HEK293T (cell line): Measurements from ENCODE around the gene TST.
A peak's percentile ranks its signal among the peaks of the same experiment; 100 is the strongest.

Experiments used
- CTCF ChIA-PET: fragments of 350-600 bp; formaldehyde crosslinking; extraction: SDS; loops from one replicate; lab custom pipeline; 2021; ENCODE audit warnings: antibody characterized with exemption, inconsistent platforms; lab: Yijun Ruan, JAX
- POLR2A ChIA-PET: fragments of 350-600 bp; formaldehyde crosslinking; extraction: SDS; loops from one replicate; lab custom pipeline; 2020; ENCODE audit warnings: antibody characterized with exemption, inconsistent platforms; lab: Yijun Ruan, JAX
- DNase-seq: peaks from one replicate; pipeline ENCODE4 v3.0.0; 2012; ENCODE audit warnings: mixed read lengths; ENCODE audit errors: extremely low spot score
- ARNT ChIP-seq: fragments of 450-650 bp; IDR thresholded peaks from 2 replicates; pipeline ENCODE4 v1.6.1; 2017; ENCODE audit warnings: mild to moderate bottlenecking
- BHLHE40 ChIP-seq: fragments of 450-650 bp; IDR thresholded peaks from 2 replicates; pipeline ENCODE4 v1.6.1; 2016; ENCODE audit warnings: mild to moderate bottlenecking, moderate library complexity, borderline replicate concordance
- CTBP1 ChIP-seq: fragments of 450-650 bp; IDR thresholded peaks from 2 replicates; pipeline ENCODE4 v1.6.1; 2016; ENCODE audit warnings: borderline replicate concordance
- ELF4 ChIP-seq: fragments of 450-650 bp; IDR thresholded peaks from 2 replicates; pipeline ENCODE4 v1.6.1; 2017; ENCODE audit warnings: antibody characterized with exemption
- FOXA1 ChIP-seq: fragments of 450-650 bp; IDR thresholded peaks from 2 replicates; pipeline ENCODE4 v1.6.1; 2016; ENCODE audit warnings: mild to moderate bottlenecking
- FOXK2 ChIP-seq: fragments of 450-650 bp; IDR thresholded peaks from 2 replicates; pipeline ENCODE4 v1.6.1; 2016; ENCODE audit warnings: mild to moderate bottlenecking
- FOXM1 ChIP-seq: fragments of 450-650 bp; IDR thresholded peaks from 2 replicates; pipeline ENCODE4 v1.6.1; 2017; ENCODE audit warnings: mild to moderate bottlenecking, borderline replicate concordance
- HDGF ChIP-seq: fragments of 450-650 bp; IDR thresholded peaks from 2 replicates; pipeline ENCODE4 v1.6.1; 2017; ENCODE audit warnings: antibody characterized with exemption, borderline replicate concordance
- L3MBTL2 ChIP-seq: fragments of 450-650 bp; conservative IDR thresholded peaks from 2 replicates; pipeline ENCODE4 v1.6.1; 2016; ENCODE audit warnings: mild to moderate bottlenecking
- LEF1 ChIP-seq: fragments of 450-650 bp; IDR thresholded peaks from 2 replicates; pipeline ENCODE4 v1.6.1; 2017; ENCODE audit warnings: mild to moderate bottlenecking, borderline replicate concordance
- NFRKB ChIP-seq: fragments of 450-650 bp; IDR thresholded peaks from 2 replicates; pipeline ENCODE4 v1.6.1; 2016; ENCODE audit warnings: mild to moderate bottlenecking, moderate library complexity
- PKNOX1 ChIP-seq: fragments of 450-650 bp; IDR thresholded peaks from 2 replicates; pipeline ENCODE4 v1.6.1; 2016
- SP1 ChIP-seq: fragments of 450-650 bp; IDR thresholded peaks from 2 replicates; pipeline ENCODE4 v1.6.1; 2017
- SUZ12 ChIP-seq: fragments of 450-650 bp; IDR thresholded peaks from 2 replicates; pipeline ENCODE4 v1.6.1; 2016; ENCODE audit warnings: mild to moderate bottlenecking
- TARDBP ChIP-seq: fragments of 450-650 bp; IDR thresholded peaks from 2 replicates; pipeline ENCODE4 v1.6.1; 2016
- ZNF384 ChIP-seq: fragments of 450-650 bp; IDR thresholded peaks from 2 replicates; pipeline ENCODE4 v1.6.1; 2016

TST gene

DNA sequence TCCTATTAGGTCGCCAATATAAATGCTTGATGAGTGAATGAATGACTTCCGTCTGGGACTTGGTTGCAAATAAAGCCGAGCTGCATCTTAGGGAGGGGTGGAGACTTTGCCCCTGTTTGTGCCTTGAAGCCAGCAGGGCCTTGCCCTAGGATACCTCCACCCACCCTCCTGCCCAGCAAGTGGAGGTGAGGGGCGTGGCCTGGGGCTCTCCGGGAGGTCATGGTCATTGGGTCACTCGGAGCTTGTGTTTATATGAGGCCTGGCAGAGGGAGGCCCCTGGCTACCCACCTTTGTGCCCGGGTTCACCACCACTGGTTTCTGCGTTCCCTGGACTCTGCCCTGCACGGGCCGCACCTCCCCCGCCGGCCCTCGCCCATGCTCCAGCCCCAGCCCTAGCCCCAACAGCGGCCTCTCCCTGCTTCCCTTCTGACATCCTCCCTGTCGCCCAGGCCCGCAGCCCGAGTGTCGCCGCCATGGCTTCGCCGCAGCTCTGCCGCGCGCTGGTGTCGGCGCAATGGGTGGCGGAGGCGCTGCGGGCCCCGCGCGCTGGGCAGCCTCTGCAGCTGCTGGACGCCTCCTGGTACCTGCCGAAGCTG lies 4.6 kb upstream of the TST start:
- ChIA-PET POLR2A (interaction anchor here (1.1 kb wide), 1 partner anchor 27 kb away, joined by 4 read pairs; the partner anchor contains the start of gene KCTD17), CTCF (no interaction called here)
- TF ChIP-seq PKNOX1 (no peak), L3MBTL2 (no peak), ARNT (no peak), SP1 (no peak), FOXA1 (no peak), NFRKB (no peak), HDGF (no peak), CTBP1 (no peak), ZNF384 (no peak), TARDBP (no peak), LEF1 (no peak), BHLHE40 (no peak), SUZ12 (no peak), ELF4 (no peak), FOXK2 (no peak), FOXM1 (no peak)
- DNase-seq = no peak

GRCh38 chr22:37022483-37023337 lies 3.5 kb upstream of the TST start:
- no peak for TF ChIP-seq PKNOX1
- TF ChIP-seq NFRKB = no peak
- TF ChIP-seq TARDBP = no peak
- no peak for TF ChIP-seq FOXM1
- no peak for TF ChIP-seq BHLHE40
- TF ChIP-seq FOXA1 = no peak
- TF ChIP-seq SP1 = no peak
- TF ChIP-seq ZNF384 = no peak
- no peak for TF ChIP-seq HDGF
- TF ChIP-seq LEF1 = no peak
- CTCF ChIA-PET = interaction anchor here (1.1 to 1.5 kb wide), 2 partner anchors 10 to 12 kb away, joined by 3 to 10 read pairs; no protein-coding TSS in a partner anchor
- POLR2A ChIA-PET = interaction anchor here (1.1 kb wide), 1 partner anchor 29 kb away, joined by 4 read pairs; the partner anchor contains the start of gene KCTD17
- no peak for DNase-seq

- POLR2A ChIA-PET = no interaction called here
- no peak for TF ChIP-seq NFRKB
- CTCF ChIA-PET = interaction anchor here (0.7 to 1.5 kb wide), 3 partner anchors 11 to 23 kb away, joined by 3 to 10 read pairs (median 3); no protein-coding TSS in a partner anchor
- peak; percentile 59 for DNase-seq
Measured at GRCh38 chr22:37021710-37022482, 2.6 kb upstream of the TST start.

DNA sequence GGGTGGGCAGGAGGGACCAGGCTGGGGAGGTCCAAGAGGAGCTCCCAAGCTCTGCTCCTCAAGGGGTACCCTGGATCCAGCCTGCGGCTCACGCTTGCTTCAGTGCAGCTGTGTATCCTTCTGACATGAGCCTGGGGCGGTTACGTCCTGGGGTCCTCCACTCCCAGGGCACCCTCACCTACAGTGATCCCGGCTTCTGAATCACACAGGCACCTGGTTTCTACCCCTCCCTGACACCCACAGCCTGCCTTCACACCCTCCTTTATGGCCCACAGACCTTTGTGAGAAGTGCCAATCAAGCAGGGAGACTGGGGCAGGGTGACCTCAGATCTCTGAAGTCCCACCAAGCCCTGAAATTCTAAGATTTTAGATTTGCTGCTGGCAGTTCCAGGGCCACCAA lies 1.8 kb upstream of the TST start:
- ChIA-PET POLR2A (interaction anchor here (2.8 kb wide), 1 partner anchor 11 kb away, joined by 11 read pairs; no protein-coding TSS in a partner anchor), CTCF (interaction anchor here (0.6 to 1.5 kb wide), 4 partner anchors 11 to 259 kb away, joined by 3 to 10 read pairs (median 5); no protein-coding TSS in a partner anchor)
- DNase-seq = no peak
- TF ChIP-seq NFRKB = no peak
- TF ChIP-seq TARDBP = no peak
- TF ChIP-seq SUZ12 = no peak
- TF ChIP-seq FOXM1 = no peak
- TF ChIP-seq ELF4 = no peak
- TF ChIP-seq BHLHE40 = no peak
- no peak for TF ChIP-seq ZNF384
- no peak for TF ChIP-seq FOXA1
- TF ChIP-seq ARNT = no peak
- no peak for TF ChIP-seq PKNOX1
- no peak for TF ChIP-seq FOXK2
- TF ChIP-seq SP1 = no peak

DNA sequence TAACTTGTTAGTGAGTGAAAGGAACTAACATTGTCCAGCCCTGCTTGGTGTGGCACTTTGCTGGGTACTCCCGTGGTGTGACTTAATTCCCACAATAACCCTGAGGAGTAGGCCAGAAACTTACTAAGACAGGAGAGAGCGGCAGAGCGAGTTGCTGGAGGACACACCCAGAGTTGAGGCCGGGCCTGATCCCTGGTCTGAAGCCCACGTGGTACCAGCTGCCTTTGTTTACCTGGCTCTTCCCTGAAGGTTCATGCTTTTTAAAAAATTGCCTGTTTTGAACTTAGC lies 889 bp upstream of the TST start:
- POLR2A ChIA-PET = interaction anchor here (0.6 to 2.8 kb wide), 8 partner anchors 9 to 244 kb away, joined by 3 to 21 read pairs (median 4); partner anchors contain the start of gene IFT27
- 0 out of 2 replicates have a peak, but pooled peaks have one; percentile 26 for TF ChIP-seq HDGF
- TF ChIP-seq LEF1 = no peak
- no peak for TF ChIP-seq ZNF384
- CTCF ChIA-PET = interaction anchor here (0.8 kb wide), 1 partner anchor 177 kb away, joined by 3 read pairs; no protein-coding TSS in a partner anchor
- DNase-seq = peak; percentile 56

GRCh38 chr22:37018815-37019308 lies 385 bp downstream of the TST start:
- TF ChIP-seq FOXM1 = no peak
- no peak for TF ChIP-seq HDGF
- no peak for TF ChIP-seq SUZ12
- TF ChIP-seq CTBP1 = no peak
- no peak for TF ChIP-seq ARNT
- no peak for TF ChIP-seq FOXA1
- no peak for TF ChIP-seq PKNOX1
- TF ChIP-seq FOXK2 = no peak
- POLR2A ChIA-PET = interaction anchor here (0.9 to 3.4 kb wide), 15 partner anchors 9 to 243 kb away, joined by 3 to 21 read pairs (median 4); partner anchors contain the start of genes IFT27 and KCTD17
- CTCF ChIA-PET = interaction anchor here (0.8 kb wide), 1 partner anchor 163 kb away, joined by 6 read pairs; no protein-coding TSS in a partner anchor
- peak; percentile 53 for DNase-seq
